ENCODE measurements around the gene TANC1.

The TANC1 gene

GRCh38 chr2:158968396-158969161, at the start of gene TANC1:
TSS of gene TANC1 (plus strand) at chr2:158968640. CDS start at chr2:159065911, 97,271 bp downstream.
- peak; percentile 50 to 62 (median 57) for DNase-seq (ENCODE audit: low read depth in 3 of 3)

DNA sequence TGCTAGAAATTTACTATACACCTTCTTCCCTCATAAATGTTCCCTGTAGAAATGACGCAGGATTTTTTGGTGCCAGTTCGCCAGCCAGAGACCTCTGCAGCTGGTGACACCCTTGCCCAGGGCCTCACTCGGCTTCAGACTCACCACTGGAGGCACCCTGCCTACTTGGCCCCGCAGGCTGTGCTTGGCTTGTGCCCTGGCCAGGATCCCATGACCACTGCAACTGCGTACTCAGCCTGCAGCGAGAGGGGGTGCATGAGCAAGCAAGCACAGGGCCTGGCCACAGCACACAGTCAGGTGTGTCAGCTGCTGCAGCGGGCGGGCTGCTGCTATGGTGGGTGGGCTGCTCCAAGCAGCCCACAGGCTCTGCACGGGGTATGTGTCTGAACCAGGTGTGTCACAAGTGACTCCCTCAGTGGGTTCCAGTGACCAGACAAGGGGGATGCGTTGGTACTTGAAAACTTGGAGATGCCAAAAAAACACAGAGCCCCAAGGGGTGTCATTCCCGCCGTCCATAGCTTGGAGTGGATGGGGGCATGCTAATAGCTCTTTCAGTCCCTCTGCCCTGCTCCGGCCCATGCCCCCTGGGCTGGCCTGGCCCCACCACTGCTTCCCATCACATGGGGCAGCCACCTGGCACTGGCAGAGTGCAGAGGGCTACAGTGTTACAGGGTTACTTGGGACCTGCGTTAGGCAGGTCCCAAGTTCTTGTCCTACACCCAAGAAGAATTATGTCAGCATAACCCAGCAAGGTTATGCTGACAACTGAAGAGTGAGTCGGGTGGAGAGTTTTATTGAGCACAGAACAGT, 46.6 kb upstream of the TANC1 start:
- no peak for DNase-seq (ENCODE audit: low read depth in 3 of 3)

DNA sequence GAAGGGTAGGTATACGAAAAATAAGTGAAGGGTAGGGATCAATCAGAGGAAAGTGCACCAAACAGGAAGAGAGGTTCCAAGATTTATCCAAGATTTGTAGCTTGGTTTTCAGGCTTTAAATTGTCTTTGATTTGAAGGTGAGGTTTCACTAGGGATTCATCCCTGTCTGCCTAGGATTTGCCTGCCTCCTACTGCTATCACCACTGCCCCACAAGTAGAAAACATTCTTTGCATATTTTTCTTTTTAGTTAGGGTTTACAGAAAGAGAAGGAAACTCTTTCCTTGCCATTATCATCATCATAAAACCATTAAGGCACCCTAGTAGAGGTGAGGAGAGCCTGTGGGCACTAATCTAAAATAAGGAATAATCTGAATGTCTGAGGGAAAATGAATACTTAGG, 45.8 kb upstream of the TANC1 start:
- DNase-seq (ENCODE audit: low read depth in 3 of 3), result no peak

- no peak for DNase-seq (ENCODE audit: low read depth in 3 of 3)
These were observed 45.3 kb upstream of the TANC1 start for GRCh38 chr2:158923180-158923594.

- DNase-seq (ENCODE audit: low read depth in 3 of 3), result no peak
These were observed 44.8 kb upstream of the TANC1 start for GRCh38 chr2:158923641-158924040.

GRCh38 chr2:158926478-158926948, 41.9 kb upstream of the TANC1 start:
- no peak for DNase-seq (ENCODE audit: low read depth in 3 of 3)

DNA sequence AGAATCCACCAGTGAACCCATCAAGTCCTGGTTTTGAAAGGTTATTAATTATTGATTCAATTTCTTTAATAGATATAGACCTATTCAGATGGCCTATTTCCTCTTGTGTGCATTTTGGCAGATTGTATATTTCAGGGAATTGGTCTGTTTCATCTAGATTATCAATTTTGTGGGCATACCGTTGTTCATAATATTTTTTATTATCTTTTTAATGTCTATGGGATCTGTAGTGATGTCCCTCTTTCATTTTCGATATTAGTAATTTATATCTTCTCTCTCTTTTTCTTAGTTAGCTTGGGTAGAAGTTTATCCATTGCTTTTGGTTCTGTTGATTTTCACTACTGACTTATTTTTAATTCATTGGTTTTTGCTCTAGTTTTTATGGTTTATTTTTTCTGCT, 39.9 kb upstream of the TANC1 start:
- no peak for DNase-seq (ENCODE audit: low read depth in 3 of 3)

GRCh38 chr2:158928965-158929364, 39.5 kb upstream of the TANC1 start:
- no peak for DNase-seq (ENCODE audit: low read depth in 3 of 3)

DNA sequence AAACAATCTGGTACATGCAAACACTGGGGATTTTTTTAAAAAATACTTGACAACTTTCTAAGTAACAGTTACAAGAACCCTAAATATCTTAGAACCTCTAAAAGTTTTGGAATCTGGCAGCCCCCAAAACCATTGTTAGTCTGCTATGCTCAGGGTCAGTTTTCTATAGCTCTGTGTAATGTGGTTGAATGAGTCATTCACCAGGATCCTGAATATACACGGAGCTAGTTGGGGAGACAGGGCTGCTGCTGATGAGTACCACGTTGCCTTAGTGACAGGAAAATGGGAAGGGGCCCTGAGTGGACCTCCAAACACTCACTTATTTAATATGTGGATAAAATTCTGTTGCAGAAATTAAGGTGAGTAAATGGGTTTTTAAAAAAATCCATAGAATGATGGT, 36.9 kb upstream of the TANC1 start:
- no peak for DNase-seq (ENCODE audit: low read depth in 3 of 3)

DNA sequence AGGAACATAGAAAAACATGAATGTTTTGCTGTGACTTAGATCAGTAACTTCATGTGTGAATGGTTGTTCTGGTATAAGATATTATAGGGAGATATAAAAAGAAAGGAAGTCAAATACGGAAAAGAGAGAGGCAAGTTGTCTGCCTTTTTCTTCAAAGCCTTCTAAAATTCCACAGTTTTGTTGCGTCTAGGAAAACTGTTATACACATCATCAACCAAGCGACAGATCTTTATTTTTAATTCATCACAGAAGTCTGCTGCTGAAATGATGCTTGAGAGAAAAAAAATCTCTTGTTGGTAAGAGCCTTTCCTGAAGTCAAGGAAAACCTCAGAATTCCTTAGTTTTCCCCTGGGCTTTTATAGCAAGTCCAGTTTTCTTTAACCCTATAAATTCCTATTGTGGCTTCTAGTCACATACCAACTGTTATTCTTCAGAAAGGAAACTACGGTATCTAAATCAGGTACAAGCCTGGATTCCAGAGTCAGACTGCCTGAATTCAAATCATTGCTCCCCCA, 36.3 kb upstream of the TANC1 start:
- DNase-seq (ENCODE audit: low read depth in 3 of 3), result no peak

DNA sequence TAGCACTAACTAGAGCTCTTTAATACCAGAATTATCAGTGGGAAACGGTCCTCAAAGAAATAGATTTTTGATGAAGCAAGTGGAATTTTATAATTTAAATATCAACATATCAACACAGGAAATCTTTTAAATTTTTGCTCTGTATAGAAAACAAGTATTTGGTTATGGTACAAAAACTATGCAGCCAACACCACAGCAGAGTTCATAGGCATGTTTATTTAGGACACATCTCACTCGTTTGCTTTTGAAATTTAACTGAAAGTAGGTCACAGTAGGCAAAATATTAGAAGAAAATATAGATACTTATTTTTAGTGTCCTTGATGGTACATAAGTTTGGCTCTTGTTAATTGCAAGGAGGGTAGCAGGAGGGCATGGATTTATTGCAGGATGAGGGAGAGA, 34.3 kb upstream of the TANC1 start:
- DNase-seq (ENCODE audit: low read depth in 3 of 3), result no peak

DNA sequence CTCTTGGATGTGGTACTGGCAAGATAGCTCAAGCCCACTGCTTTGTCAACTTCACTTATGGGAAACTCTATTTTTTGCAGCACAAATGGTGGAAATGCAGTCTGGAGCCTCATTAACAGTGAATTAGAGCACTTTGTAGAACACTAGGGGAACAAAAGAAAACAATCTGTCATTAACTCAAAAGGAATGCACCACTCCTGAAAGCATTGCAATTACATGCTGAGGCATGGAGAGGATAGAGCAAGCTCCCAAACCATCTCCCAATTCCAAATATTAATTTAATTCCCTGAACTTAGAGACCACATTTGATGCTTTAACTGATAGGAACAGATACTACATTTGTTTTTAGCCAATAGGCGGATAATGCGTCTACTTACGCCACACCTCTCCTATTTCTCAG, 32.8 kb upstream of the TANC1 start:
- DNase-seq (ENCODE audit: low read depth in 3 of 3), result no peak

- no peak for DNase-seq (ENCODE audit: low read depth in 3 of 3)
These were observed 31.5 kb upstream of the TANC1 start for GRCh38 chr2:158936978-158937377.

- DNase-seq (ENCODE audit: low read depth in 3 of 3), result no peak
These were observed 28.1 kb upstream of the TANC1 start for GRCh38 chr2:158940356-158940755.

DNA sequence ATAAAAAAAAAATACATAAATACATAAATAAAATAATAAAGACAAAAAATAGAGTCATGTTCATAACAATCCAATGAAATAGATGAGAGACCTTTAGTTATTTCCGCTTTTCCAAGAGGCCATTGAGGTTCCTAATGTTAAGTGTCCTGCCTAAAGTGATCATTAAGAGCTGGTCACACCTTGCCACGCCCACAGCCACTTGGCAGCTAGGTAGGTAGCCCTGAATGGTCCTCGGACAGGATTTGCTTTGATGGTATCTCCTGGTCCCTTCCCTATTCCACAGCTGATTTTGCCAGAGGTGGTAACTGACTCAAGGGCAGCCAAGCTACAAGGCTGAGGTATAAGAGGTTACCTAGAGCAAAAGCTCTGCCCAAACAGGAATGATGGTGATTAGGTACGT, 24.5 kb upstream of the TANC1 start:
- DNase-seq (ENCODE audit: low read depth in 3 of 3), result no peak

- DNase-seq (ENCODE audit: low read depth in 3 of 3), result no peak
These were observed 19.3 kb upstream of the TANC1 start for GRCh38 chr2:158948964-158949699.

- no peak for DNase-seq (ENCODE audit: low read depth in 3 of 3)
These were observed 15.0 kb upstream of the TANC1 start for GRCh38 chr2:158953454-158953853.

DNA sequence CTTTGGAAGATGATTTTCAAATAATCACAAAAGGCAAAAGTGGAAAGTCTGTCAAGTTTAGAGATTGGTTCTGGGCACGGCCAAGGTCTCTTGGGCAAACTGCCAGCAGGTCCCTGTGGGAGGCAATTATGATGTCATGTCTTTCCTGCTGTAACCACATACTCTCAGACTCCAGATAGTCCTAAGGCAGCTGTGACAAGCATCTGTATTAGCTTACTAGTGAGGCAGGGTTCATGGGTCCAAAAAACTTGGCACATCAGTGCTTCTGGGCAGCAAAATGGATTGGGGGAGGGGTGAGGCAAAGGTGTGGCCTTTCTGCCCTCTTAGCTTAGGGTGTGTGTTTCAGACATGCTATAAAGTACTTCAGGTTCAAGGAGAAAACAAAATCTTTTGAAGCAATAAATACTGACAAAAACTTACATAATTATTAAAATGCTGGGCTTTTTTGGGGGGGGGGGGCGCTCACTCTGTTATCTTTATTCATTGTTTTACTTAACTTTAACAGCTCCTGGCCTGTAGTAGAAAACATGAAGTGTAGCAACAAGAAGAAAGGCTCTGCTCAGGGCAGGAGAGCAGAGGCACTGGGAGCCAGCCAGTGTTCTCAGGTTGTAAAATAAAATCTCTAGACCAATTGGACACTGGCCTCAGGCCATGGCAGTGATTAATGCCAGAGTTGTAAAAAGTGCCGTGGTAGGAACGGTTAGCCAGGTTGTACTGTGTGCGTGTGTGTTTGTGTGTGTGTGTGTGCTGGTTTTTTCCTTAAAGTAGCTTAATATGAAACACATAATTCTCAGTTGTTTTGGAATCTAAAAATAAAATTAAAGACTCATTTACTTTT, 14.3 kb upstream of the TANC1 start:
- DNase-seq (ENCODE audit: low read depth in 3 of 3), result peak; percentile 11 to 35 (median 23)

DNA sequence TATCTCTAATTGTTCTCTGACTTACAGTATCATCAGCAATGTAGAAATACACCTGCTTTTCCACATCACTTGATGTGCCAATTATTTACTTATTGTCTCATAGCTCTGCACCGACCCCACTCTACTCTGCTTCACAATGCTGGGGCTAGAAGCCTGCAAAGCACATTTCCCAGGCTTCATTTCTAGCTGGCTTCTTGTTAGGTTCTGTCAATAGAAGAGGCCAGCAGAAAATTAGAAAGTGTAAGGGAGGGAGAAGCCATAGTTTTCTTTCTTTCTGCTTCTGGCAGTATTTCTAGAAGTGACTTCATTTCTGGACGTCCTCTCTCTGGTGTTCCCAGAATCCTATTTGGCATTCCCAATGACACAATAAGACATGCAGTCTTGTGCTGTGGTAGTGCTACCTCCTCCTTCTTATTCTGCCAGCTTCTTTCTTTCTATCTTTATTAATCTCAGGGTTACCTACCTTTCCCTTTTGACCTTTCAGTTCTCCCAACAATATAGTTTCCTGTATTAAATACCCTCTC, 12.5 kb upstream of the TANC1 start:
- no peak for DNase-seq (ENCODE audit: low read depth in 3 of 3)

DNA sequence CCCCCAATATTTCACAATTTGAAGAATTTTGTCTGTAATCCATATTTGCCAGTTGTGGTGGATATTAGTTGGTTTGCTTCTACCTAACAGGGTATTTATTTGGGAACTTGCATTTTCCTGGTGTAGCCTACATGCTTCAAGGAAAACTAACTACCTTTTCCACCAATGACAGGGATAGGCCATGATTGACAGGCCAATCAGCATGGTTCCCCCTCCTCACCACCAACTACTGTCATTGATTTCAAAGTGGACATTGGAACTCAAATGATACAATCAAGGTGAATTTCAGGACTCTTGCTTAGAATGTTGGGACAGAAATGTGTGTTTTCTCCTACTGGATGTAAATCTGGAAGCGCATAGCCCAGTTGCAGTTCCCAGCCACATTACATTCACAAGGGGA, 10.1 kb upstream of the TANC1 start:
- DNase-seq (ENCODE audit: low read depth in 3 of 3), result no peak

- DNase-seq (ENCODE audit: low read depth in 3 of 3), result no peak
These were observed 8.2 kb upstream of the TANC1 start for GRCh38 chr2:158960193-158960592.
